Adrenal gland (tissue), 12 donors: Measurements from ENCODE around the gene POLR3F. TPM values are rescaled to one million over a fixed set of nuclear protein-coding genes. Genes with fewer than 3 reads are reported as not detected.
"Not testable (repeated sequence)": the region's sequence is repeated elsewhere in the genome, so short reads cannot be mapped to it uniquely, and the experiment has no call there.

Source experiments
- DNase-seq, 7 donors: peaks; one replicate each; pipeline ENCODE4 v3.0.0-alpha.2; 2019 to 2020
- H3K27ac ChIP-seq, 5 donors: fragments of 200-600 bp; sonication (generic) in 4 of 5; 1 replicate in 3 of 5; 2 replicates in 2 of 5; pipeline versions ENCODE4 v1.5.1 to v1.8.0; 2016 to 2020; ENCODE audit warnings: mild to moderate bottlenecking in 1 of 5
- H3K27me3 ChIP-seq: fragments of 200-600 bp; 2 replicates; pipeline ENCODE4 v1.8.0; 2021
- H3K36me3 ChIP-seq, 2 donors: fragments of 200-600 bp; replicated peaks in 1 of 2; 1 replicate in 1 of 2; 2 replicates in 1 of 2; pipeline versions ENCODE4 v1.5.1 to v1.8.0; 2018 to 2022
- H3K4me1 ChIP-seq, 2 donors: fragments of 200-600 bp; replicated peaks in 1 of 2; 1 replicate in 1 of 2; 2 replicates in 1 of 2; pipeline versions ENCODE4 v1.5.1 to v1.8.0; 2018 to 2021
- H3K4me3 ChIP-seq, 4 donors: fragments of 200-600 bp; sonication (generic) in 3 of 4; one replicate each; pipeline ENCODE4 v1.5.1; 2016 to 2018
- H3K9me3 ChIP-seq, 3 donors: fragments of 200-600 bp; sonication (generic) in 1 of 3; replicated peaks in 1 of 3; 1 replicate in 2 of 3; 2 replicates in 1 of 3; pipeline versions ENCODE4 v1.5.1 to v1.8.0; 2016 to 2021
- POLR2A ChIP-seq, 2 donors: fragments of 450-650 bp; IDR thresholded peaks; one replicate each; pipeline ENCODE4 v1.6.1; 2017; ENCODE audit warnings: antibody characterized with exemption in 2 of 2, mild to moderate bottlenecking in 2 of 2, moderate library complexity in 1 of 2
- WGBS, 4 donors: extraction: QIAGEN DNeasy Blood & Tissue Kit in 2 of 4; methylation state at CpG; one replicate each; pipeline versions ENCODE4 v1.1.5 to v1.1.7; 2013 to 2017; 5-methylcytosine and 5-hydroxymethylcytosine counted together
- intact Hi-C, 2 donors: fragments of 100-400 bp; cut with DNase I; formaldehyde crosslinking; loops; one replicate each; pipeline versions ENCODE4 v1.14.1 to v1.15.0; 2022 to 2023
- polyA plus RNA-seq, 3 donors: library from polyadenylated mRNA; stranded (reverse); fragments of 200-250 nt in 2 of 3; fragments of 350-450 nt in 1 of 3; fragmentation: Illumina TruSeq in 1 of 3; extraction: RNeasy Lipid Tissue Mini Kit (QIAGEN cat#74804) in 1 of 3; gene quantifications; one replicate each; pipeline ENCODE4 v1.2.3, GENCODE V29; 2013 to 2014
- total RNA-seq, 9 donors: library from RNA; depleted of rRNA in 4 of 9; stranded (reverse); fragments of >200 nt in 4 of 9; fragments of 120-200 nt in 1 of 9; fragmentation: NEBNext Ultra II Directional in 1 of 9; extraction: Animal tissue kit (Norgen Biotek cat#: 25700) in 1 of 9; gene quantifications; one replicate each; pipeline versions ENCODE4 v1.1.0 to v1.2.4, GENCODE V29; 2013 to 2023
- TF ChIP-seq, protein P1 (sequence below), 6 experiments: fragments of 450-650 bp in 4 of 6; fragments of 200-600 bp in 2 of 6; sonication (generic) in 1 of 6; IDR thresholded peaks; 1 replicate in 5 of 6; 2 replicates in 1 of 6; pipeline versions ENCODE4 v1.5.1 to v1.8.0; 2016 to 2021; ENCODE audit warnings: antibody characterized with exemption in 6 of 6, mild to moderate bottlenecking in 2 of 6, moderate library complexity in 1 of 6
- donor health status: healthy with polysubstance abuse.
- donor health status: Bipolar disorder and iron deficiency.
- donor health status: DM: yes; HTN: yes; CAD: no.
- donor health status: DM: no; HTN: no; CAD: no.
- donor health status: DM: no; HTN: no; CAD: no.
- donor health status: DM: yes; HTN: yes; CAD: no.

POLR3F gene
- total and polyA plus RNA-seq, 12 donors = 4.4 to 26.3 (median 9.5) TPM

DNA sequence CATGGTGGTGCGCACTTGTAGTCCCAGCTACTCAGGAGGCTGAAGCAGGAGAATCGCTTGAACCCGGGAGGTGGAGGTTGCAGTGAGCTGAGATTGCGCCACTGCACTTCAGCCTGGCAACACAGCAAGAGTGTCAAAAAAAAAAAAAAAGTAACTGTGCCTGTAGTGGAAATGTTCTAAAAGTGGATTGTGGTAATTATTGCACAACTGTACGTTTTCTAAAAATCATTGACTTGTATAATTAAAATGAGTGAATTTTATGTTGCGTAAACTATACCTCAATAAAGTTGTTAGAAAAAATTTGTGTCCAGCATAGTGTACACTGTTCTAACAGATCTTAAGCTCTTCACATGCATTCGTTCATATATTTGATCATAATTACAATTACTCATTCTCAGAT is 46.0 kb downstream of the POLR3F start:
- Histone ChIP-seq H3K27ac (no peak overlapping the region), H3K27me3 (no peaks in the 10 kb centered on the region), H3K4me1 (peaks cover 11 to 33% of the 10 kb centered on the region in 2 donors), H3K4me3 (no peak overlapping the region), H3K9me3 (no peaks in the 10 kb centered on the region), H3K36me3 (peaks cover 0 to 18% of the 10 kb centered on the region in 2 donors)
- WGBS, 4 donors = 80 to 86% (median 83%) methylated on average over 7 of the region's 7 CpGs
- TF ChIP-seq POLR2A (IDR thresholded peaks at IDR 0.05) = no peak
- TF ChIP-seq, protein P1, sequence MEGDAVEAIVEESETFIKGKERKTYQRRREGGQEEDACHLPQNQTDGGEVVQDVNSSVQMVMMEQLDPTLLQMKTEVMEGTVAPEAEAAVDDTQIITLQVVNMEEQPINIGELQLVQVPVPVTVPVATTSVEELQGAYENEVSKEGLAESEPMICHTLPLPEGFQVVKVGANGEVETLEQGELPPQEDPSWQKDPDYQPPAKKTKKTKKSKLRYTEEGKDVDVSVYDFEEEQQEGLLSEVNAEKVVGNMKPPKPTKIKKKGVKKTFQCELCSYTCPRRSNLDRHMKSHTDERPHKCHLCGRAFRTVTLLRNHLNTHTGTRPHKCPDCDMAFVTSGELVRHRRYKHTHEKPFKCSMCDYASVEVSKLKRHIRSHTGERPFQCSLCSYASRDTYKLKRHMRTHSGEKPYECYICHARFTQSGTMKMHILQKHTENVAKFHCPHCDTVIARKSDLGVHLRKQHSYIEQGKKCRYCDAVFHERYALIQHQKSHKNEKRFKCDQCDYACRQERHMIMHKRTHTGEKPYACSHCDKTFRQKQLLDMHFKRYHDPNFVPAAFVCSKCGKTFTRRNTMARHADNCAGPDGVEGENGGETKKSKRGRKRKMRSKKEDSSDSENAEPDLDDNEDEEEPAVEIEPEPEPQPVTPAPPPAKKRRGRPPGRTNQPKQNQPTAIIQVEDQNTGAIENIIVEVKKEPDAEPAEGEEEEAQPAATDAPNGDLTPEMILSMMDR (IDR thresholded peaks at IDR 0.05) = no peak
- DNase-seq = no peak
- intact Hi-C loops = no loop called here

DNA sequence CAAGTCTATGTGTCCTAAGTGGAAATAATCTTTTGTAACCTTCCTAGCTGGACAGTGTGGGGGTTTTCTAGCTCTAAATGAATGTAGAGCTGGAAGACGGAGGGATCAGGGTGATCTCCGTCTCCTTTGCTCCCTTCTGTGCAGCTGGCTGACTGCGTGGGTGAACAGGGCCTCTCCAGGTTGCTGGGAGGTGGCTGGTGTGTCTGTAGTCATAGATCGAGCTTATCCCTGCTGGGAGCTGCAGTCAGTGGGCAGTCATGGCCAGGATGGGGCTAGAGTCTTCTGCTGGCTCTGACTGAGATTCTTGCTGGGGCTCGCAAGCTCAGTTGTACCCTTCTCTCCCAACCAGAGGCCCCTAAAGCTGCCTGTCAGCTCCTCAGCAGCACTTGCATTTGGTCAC is 46.9 kb downstream of the POLR3F start:
- intact Hi-C loops = no loop called here
- Histone ChIP-seq H3K27me3 (no peaks in the 10 kb centered on the region), H3K36me3 (peaks cover 0 to 18% of the 10 kb centered on the region in 2 donors), H3K27ac (peak overlapping the region in 1 of 5 donors; percentile 12), H3K9me3 (no peaks in the 10 kb centered on the region), H3K4me1 (peaks cover 8 to 24% of the 10 kb centered on the region in 2 donors), H3K4me3 (no peak overlapping the region)
- no peak for DNase-seq
- 83 to 88% (median 86%) methylated on average over 3 to 5 of the region's 5 CpGs for WGBS, 4 donors
- no peak for TF ChIP-seq POLR2A (IDR thresholded peaks at IDR 0.05)
- TF ChIP-seq, protein P1 (IDR thresholded peaks at IDR 0.05) = no peak

DNA sequence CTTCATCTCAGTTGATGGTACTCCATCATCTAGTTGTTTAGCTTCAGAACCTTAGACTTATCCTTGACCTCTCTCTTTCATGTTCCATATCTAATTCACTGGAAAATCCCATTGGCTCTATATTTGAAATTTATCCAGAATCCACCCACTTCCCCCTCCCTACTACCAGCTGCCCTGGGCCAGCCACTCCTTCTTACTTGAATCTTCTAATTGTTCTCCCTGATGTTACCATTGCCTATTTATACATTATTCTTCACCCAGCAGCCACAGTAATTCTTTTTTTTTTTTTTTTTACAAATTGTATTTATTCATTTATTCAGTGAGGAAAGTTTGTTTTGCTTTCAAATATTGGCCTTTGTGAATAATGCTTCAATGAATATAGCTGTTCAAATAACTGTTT is 48.8 kb downstream of the POLR3F start:
- no peak overlapping the region for H3K4me3 ChIP-seq
- TF ChIP-seq, protein P1 (IDR thresholded peaks at IDR 0.05) = no peak
- no peak for TF ChIP-seq POLR2A (IDR thresholded peaks at IDR 0.05)
- peak in 2 of 7 donors; percentile 30 to 31 for DNase-seq
- no peak overlapping the region for H3K27ac ChIP-seq
- H3K36me3 ChIP-seq = peaks cover 0 to 24% of the 10 kb centered on the region in 2 donors
- H3K4me1 ChIP-seq = peaks cover 5 to 10% of the 10 kb centered on the region in 2 donors
- intact Hi-C loops = no loop called here
- H3K27me3 ChIP-seq = no peaks in the 10 kb centered on the region
- H3K9me3 ChIP-seq = no peaks in the 10 kb centered on the region

DNA sequence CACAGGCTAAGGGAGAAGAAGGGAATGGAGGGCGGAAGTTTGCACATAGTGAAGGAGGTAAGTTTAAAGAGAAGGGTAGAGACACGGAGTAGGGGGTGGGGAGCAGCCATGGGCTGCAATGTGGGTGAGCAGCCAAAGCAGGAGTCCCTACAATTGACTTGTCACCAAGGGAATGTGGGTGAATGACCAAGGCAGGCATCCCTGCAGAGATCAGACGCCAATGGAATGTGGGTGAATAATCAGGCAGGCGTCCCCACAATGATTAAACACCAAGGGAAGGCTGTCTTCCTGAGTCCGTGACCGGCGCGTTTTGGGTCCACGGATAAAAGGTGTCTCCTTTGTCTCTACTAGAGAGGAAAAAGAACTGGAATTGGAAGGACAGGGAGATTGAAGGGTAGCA is 54.9 kb downstream of the POLR3F start:
- WGBS, 4 donors = 92 to 95% (median 94%) methylated on average over 9 of the region's 9 CpGs
- H3K27me3 ChIP-seq, H3K4me3 ChIP-seq, intact Hi-C loops, H3K4me1 ChIP-seq, H3K27ac ChIP-seq, DNase-seq, H3K9me3 ChIP-seq: not testable (repeated sequence)
- peaks cover 0 to 40% of the 10 kb centered on the region in 2 donors for H3K36me3 ChIP-seq

DNA sequence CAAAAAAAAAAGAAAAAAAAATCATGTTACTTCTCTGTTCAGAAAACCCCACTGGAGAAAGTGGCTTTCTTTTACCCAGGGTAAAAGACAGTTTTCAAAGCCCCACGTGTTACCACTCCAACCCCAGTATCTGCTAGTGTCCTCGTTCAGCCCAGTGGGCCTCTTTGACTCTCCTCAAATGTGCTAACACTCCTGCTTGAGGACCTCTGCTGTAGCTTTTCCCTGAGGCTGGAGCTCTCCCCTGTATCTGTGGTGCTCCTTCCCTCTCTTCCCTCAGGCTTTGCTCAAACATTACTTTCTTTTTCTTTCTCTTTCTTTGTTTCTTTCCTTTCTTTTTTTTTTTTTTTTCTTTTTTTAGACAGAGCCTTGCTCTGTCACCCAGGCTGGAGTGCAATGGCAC is 55.9 kb downstream of the POLR3F start:
- no peak overlapping the region for H3K4me3 ChIP-seq
- TF ChIP-seq, protein P1 (IDR thresholded peaks at IDR 0.05) = no peak
- TF ChIP-seq POLR2A (IDR thresholded peaks at IDR 0.05) = no peak
- 90 to 95% (median 92%) methylated on average over 2 of the region's 2 CpGs for WGBS, 4 donors
- no peaks in the 10 kb centered on the region for H3K4me1 ChIP-seq
- H3K27me3 ChIP-seq = no peaks in the 10 kb centered on the region
- no peak overlapping the region for H3K27ac ChIP-seq
- H3K9me3 ChIP-seq = no peaks in the 10 kb centered on the region
- intact Hi-C loops = no loop called here
- peaks cover 0 to 48% of the 10 kb centered on the region in 2 donors for H3K36me3 ChIP-seq
- DNase-seq = no peak
